Measurements from ENCODE around the gene GDPD5. TPM values are rescaled to one million over a fixed set of nuclear protein-coding genes. Genes with fewer than 3 reads are reported as not detected.

The GDPD5 gene
- total RNA-seq, 1 experiment from 2014 or later: 12.2 TPM

GRCh38 chr11:75561426-75562047 is 35.8 kb upstream of the GDPD5 start:
- H3K27me3 Mint-ChIP-seq (ENCODE audit: low read depth): no peaks in the 10 kb centered on the region
- TF ChIP-seq ESRRA (CRISPR knock-in tag; IDR thresholded peaks at IDR 0.05; ENCODE audit: borderline replicate concordance) (no peak), ZNF423 (CRISPR knock-in tag; IDR thresholded peaks at IDR 0.05) (peak; percentile 37), TEAD4 (CRISPR knock-in tag; IDR thresholded peaks at IDR 0.05) (no peak)
- CTCF ChIA-PET: interaction anchor here (1.2 to 6.1 kb wide), 8 partner anchors 8 to 116 kb away, joined by 3 to 69 read pairs (median 6); no protein-coding TSS in a partner anchor
- POLR2A ChIA-PET: interaction anchor here (1.0 to 1.3 kb wide), 2 partner anchors 12 to 22 kb away, joined by 3 to 4 read pairs; no protein-coding TSS in a partner anchor
- peak overlapping the region; percentile 55 for H3K27ac Mint-ChIP-seq
- H3K36me3 Mint-ChIP-seq: peaks cover 10% of the 10 kb centered on the region
- DNase-seq (ENCODE audit: low spot score) (no peak), ATAC-seq (no peak)
- H3K4me3 Mint-ChIP-seq: peak overlapping the region; percentile 96
- H3K4me1 Mint-ChIP-seq: peaks cover 75% of the 10 kb centered on the region
- no peaks in the 10 kb centered on the region for H3K9me3 Mint-ChIP-seq

GRCh38 chr11:75560644-75561043 is 34.9 kb upstream of the GDPD5 start:
- Mint-ChIP-seq H3K27ac (no peak overlapping the region; the same call in 1 of the 2 replicates), H3K27me3 (ENCODE audit: low read depth) (no peaks in the 10 kb centered on the region), H3K4me3 (peak overlapping the region; percentile 96), H3K9me3 (no peaks in the 10 kb centered on the region), H3K36me3 (peaks cover 6% of the 10 kb centered on the region), H3K4me1 (peaks cover 70% of the 10 kb centered on the region)
- ATAC-seq (no peak), DNase-seq (ENCODE audit: low spot score) (no peak)
- POLR2A ChIA-PET: interaction anchor here (0.8 kb wide), 1 partner anchor 11 kb away, joined by 3 read pairs; no protein-coding TSS in a partner anchor
- TF ChIP-seq USF2 (CRISPR knock-in tag; IDR thresholded peaks at IDR 0.05): no peak
- TF ChIP-seq ZSCAN18 (CRISPR knock-in tag; IDR thresholded peaks at IDR 0.05): no peak
- no peak for TF ChIP-seq HMGXB4 (CRISPR knock-in tag; IDR thresholded peaks at IDR 0.05)
- CTCF ChIA-PET: interaction anchor here (1.1 to 3.0 kb wide), 3 partner anchors 14 to 23 kb away, joined by 3 to 15 read pairs (median 4); no protein-coding TSS in a partner anchor

GRCh38 chr11:75558939-75559843 is 33.5 kb upstream of the GDPD5 start:
- no peaks in the 10 kb centered on the region for H3K36me3 Mint-ChIP-seq
- ChIA-PET POLR2A (interaction anchor here (0.6 to 1.2 kb wide), 5 partner anchors 11 to 42 kb away, joined by 3 to 5 read pairs (median 4); no protein-coding TSS in a partner anchor), CTCF (interaction anchor here (0.8 to 2.2 kb wide), 9 partner anchors 10 to 134 kb away, joined by 3 to 8 read pairs (median 5); no protein-coding TSS in a partner anchor)
- H3K4me3 Mint-ChIP-seq: peak overlapping the region; percentile 10; the same call in 1 of the 2 replicates
- H3K27me3 Mint-ChIP-seq (ENCODE audit: low read depth): no peaks in the 10 kb centered on the region
- no peak for TF ChIP-seq TCF7 (CRISPR knock-in tag; IDR thresholded peaks at IDR 0.05; ENCODE audit: low read depth)
- no peak for TF ChIP-seq ZNF281 (CRISPR knock-in tag; IDR thresholded peaks at IDR 0.05)
- TF ChIP-seq SP1 (CRISPR knock-in tag; conservative IDR thresholded peaks at IDR 0.05): no peak
- no peak for TF ChIP-seq JAZF1 (CRISPR knock-in tag; IDR thresholded peaks at IDR 0.05)
- TF ChIP-seq ZSCAN18 (CRISPR knock-in tag; IDR thresholded peaks at IDR 0.05): no peak
- no peak for TF ChIP-seq CREM (CRISPR knock-in tag; IDR thresholded peaks at IDR 0.05)
- peak; percentile 55; the same call in 1 of the 2 replicates for TF ChIP-seq TEAD4 (CRISPR knock-in tag; IDR thresholded peaks at IDR 0.05)
- TF ChIP-seq CREB1 (CRISPR knock-in tag; IDR thresholded peaks at IDR 0.05): no peak
- TF ChIP-seq GTF2I (CRISPR knock-in tag; conservative IDR thresholded peaks at IDR 0.05): no peak; the same call in 1 of the 2 replicates
- TF ChIP-seq, protein P1, sequence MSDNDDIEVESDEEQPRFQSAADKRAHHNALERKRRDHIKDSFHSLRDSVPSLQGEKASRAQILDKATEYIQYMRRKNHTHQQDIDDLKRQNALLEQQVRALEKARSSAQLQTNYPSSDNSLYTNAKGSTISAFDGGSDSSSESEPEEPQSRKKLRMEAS (CRISPR knock-in tag; IDR thresholded peaks at IDR 0.05): peak; percentile 54; the same call in 1 of the 2 replicates
- TF ChIP-seq SOX15 (CRISPR knock-in tag; IDR thresholded peaks at IDR 0.05): no peak
- no peaks in the 10 kb centered on the region for H3K9me3 Mint-ChIP-seq
- no peak for ATAC-seq
- H3K4me1 Mint-ChIP-seq: peaks cover 66% of the 10 kb centered on the region
- DNase-seq (ENCODE audit: low spot score): no peak
- peak overlapping the region; percentile 95 for H3K27ac Mint-ChIP-seq
